ENCODE measurements around the gene CHN2.

DNA sequence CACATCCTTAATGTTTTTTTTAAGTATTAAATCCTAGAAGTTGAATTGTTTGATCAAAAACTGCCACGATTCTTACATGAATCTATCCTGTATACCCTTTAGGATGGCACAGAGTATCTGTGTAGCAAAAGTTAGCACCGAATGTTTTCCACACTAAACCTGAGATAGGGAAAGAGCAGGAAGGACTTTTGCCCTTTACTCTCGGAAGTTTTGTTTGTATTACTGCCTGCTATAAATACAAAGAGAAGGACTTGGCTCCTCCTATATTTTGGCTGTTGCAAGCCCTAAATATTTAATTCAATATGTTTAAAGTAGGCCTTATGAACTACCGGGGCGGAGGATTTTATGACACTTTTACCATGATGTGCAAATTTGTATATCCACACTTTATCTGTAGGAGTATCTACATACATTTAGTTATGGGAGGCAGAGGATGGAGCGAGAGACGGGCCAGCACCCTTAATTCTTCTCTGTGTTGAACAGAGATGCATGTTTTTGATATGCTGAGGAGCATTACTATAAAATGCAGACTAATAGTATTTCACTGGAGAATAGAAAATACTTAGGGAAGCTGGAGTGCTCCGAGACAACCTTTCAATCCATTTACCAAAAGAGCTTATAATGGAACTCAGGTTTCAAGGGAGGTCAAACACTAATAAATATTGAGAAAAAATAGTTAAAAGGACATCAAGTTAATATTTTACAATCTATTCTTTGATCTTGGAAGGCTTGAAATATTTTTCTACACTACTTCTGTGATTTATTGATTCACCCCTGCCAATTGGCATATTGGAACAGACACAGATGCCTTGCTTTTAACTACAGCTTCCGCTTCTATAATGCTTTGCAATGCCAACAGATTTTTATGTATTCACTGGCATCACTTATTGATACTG is 97.4 kb downstream of the CHN2 start:
- TF ChIP-seq, protein P1, sequence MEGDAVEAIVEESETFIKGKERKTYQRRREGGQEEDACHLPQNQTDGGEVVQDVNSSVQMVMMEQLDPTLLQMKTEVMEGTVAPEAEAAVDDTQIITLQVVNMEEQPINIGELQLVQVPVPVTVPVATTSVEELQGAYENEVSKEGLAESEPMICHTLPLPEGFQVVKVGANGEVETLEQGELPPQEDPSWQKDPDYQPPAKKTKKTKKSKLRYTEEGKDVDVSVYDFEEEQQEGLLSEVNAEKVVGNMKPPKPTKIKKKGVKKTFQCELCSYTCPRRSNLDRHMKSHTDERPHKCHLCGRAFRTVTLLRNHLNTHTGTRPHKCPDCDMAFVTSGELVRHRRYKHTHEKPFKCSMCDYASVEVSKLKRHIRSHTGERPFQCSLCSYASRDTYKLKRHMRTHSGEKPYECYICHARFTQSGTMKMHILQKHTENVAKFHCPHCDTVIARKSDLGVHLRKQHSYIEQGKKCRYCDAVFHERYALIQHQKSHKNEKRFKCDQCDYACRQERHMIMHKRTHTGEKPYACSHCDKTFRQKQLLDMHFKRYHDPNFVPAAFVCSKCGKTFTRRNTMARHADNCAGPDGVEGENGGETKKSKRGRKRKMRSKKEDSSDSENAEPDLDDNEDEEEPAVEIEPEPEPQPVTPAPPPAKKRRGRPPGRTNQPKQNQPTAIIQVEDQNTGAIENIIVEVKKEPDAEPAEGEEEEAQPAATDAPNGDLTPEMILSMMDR (IDR thresholded peaks at IDR 0.05), result no peak
- TF ChIP-seq EZH2 (IDR thresholded peaks at IDR 0.05; ENCODE audit: borderline replicate concordance, insufficient read depth, low read depth, low read length, poor library complexity, severe bottlenecking), result no peak

Measured in B cell (primary cell).